ENCODE results near the gene PIAS1. TPM values are rescaled to one million over a fixed set of nuclear protein-coding genes. Genes with fewer than 3 reads are reported as not detected.
A peak's percentile ranks its signal among the peaks of the same experiment; 100 is the strongest.

The PIAS1 gene
- total RNA-seq, 1 experiment from 2014 or later = 25.9 TPM

DNA sequence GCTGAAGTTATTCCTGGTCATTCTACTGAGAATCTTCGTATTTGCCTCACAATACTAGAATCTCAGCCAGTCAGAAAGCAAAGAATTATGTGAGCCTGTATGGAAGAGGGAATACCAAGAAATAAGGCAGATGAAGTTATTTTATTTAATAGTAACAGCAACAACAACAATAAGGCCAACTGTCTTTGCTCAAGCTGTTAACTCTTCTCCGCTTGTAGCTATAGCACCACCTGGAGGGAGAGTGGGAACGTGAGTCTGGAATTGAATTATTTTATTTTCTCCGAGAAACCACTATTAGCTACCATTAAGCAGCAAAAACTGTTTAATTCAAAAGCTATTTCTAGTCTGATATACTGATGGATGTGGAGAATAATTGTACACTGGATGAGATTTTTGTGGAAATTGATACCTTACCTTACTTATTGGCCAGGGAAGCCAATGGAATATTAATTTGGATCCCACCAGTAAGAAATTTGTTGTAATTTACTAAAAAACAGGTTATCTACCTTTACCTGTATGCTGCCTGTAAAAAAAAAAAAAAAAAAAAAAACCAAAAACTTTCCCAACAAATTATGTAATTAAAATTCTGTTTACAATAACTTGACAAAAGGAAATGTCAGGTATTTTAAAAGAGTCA lies 100.9 kb downstream of the PIAS1 start:
- peak; percentile 84 for TF ChIP-seq RAD21 (IDR thresholded peaks at IDR 0.05; ENCODE audit: low read depth)
- TF ChIP-seq MAX (IDR thresholded peaks at IDR 0.05) = no peak
- TF ChIP-seq, protein P1, sequence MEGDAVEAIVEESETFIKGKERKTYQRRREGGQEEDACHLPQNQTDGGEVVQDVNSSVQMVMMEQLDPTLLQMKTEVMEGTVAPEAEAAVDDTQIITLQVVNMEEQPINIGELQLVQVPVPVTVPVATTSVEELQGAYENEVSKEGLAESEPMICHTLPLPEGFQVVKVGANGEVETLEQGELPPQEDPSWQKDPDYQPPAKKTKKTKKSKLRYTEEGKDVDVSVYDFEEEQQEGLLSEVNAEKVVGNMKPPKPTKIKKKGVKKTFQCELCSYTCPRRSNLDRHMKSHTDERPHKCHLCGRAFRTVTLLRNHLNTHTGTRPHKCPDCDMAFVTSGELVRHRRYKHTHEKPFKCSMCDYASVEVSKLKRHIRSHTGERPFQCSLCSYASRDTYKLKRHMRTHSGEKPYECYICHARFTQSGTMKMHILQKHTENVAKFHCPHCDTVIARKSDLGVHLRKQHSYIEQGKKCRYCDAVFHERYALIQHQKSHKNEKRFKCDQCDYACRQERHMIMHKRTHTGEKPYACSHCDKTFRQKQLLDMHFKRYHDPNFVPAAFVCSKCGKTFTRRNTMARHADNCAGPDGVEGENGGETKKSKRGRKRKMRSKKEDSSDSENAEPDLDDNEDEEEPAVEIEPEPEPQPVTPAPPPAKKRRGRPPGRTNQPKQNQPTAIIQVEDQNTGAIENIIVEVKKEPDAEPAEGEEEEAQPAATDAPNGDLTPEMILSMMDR (IDR thresholded peaks at IDR 0.05 in 2 of 3, conservative IDR thresholded peaks at IDR 0.05 in 1 of 3; ENCODE audit: borderline replicate concordance in 1 of 3, insufficient read depth in 1 of 3, low read depth in 2 of 3, low read length in 2 of 3) = peak; percentile 71 to 84 (median 76); a peak in 5 of 6 replicates
- no peak overlapping the region for H3K4me2 ChIP-seq (ENCODE audit: low read length)
- H4K20me1 ChIP-seq (ENCODE audit: insufficient read depth) = no peaks in the 10 kb centered on the region
- RAD21 ChIA-PET (ENCODE audit: low non-redundant PET in 1 of 2, low total read pairs in 2 of 2, uncharacterized antibody in 2 of 2, unreplicated experiment in 2 of 2) = interaction anchor here (0.7 to 2.6 kb wide), 2 partner anchors 292 to 1208 kb away, joined by 3 to 11 read pairs; no protein-coding TSS in a partner anchor
- H3K9me2 ChIP-seq (ENCODE audit: insufficient read depth) = no peaks in the 10 kb centered on the region
- H3K4me3 ChIP-seq (replicated peaks in 1 of 2; ENCODE audit: low read depth in 1 of 2, low read length in 2 of 2) = no peak overlapping the region
- no peaks in the 10 kb centered on the region for H3K27me3 ChIP-seq (ENCODE audit: insufficient read depth, low read length)
- POLR2A ChIA-PET = no interaction called here
- intact Hi-C loops (cut with micrococcal nuclease) = loop anchor here (1.0 kb wide), 1 partner anchor 292 kb away; no protein-coding TSS in a partner anchor
- H3K27ac ChIP-seq (ENCODE audit: low read depth, low read length) = no peak overlapping the region
- CTCF ChIA-PET = interaction anchor here (0.6 to 2.2 kb wide), 16 partner anchors 9 to 294 kb away, joined by 3 to 40 read pairs (median 4); no protein-coding TSS in a partner anchor
- peak; percentile 72 for ATAC-seq
- H3K4me1 ChIP-seq (ENCODE audit: control insufficient read depth in 1 of 2, insufficient read depth in 2 of 2, low read length in 2 of 2) = no peaks in the 10 kb centered on the region
- no peaks in the 10 kb centered on the region for H3K36me3 ChIP-seq (ENCODE audit: control insufficient read depth in 1 of 2, insufficient read depth in 2 of 2, low read length in 2 of 2)
- H3K79me2 ChIP-seq (ENCODE audit: insufficient read depth, low read length) = no peaks in the 10 kb centered on the region
- BruUV-seq (replicated peaks) = no TSS peak
- DNase-seq (ENCODE audit: low read depth, low spot score) = peak; percentile 27
- H3K9me3 ChIP-seq (ENCODE audit: control insufficient read depth in 1 of 2, insufficient read depth in 1 of 2, low read depth in 1 of 2, low read length in 2 of 2) = no peaks in the 10 kb centered on the region
- no peak overlapping the region for H2AFZ ChIP-seq (ENCODE audit: low read depth, low read length, poor library complexity, severe bottlenecking)
- H3K9ac ChIP-seq (ENCODE audit: low read length) = no peak overlapping the region

DNA sequence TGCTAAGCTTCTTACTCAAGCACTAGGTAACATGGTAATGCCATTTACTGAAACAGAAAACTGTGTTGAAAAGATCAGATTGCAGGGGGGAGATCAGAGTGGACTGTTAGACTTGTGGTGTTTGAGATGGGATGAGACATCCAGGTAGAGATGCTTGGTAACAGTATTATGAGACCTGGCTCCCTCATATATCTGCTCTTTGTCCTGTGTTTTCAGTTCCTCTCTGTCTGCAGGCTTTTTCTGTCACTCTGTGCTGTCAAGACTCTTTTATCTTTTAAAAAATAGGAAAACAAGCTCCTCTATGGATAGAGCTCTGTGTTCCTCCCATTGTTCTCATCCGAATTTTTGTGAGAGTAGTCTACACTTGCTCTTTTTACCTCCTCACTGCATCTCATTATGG lies 103.0 kb downstream of the PIAS1 start:
- POLR2A ChIA-PET = no interaction called here
- TF ChIP-seq MAX (IDR thresholded peaks at IDR 0.05) (no peak), ZBTB33 (IDR thresholded peaks at IDR 0.05; ENCODE audit: extremely low read depth, insufficient replicate concordance, low read length) (no peak), CBX3 (IDR thresholded peaks at IDR 0.05; ENCODE audit: low read depth) (no peak), SRF (IDR thresholded peaks at IDR 0.05; ENCODE audit: low read depth) (no peak), ATF3 (IDR thresholded peaks at IDR 0.05) (no peak), FOSL1 (IDR thresholded peaks at IDR 0.05; ENCODE audit: low read depth) (no peak), SIN3A (IDR thresholded peaks at IDR 0.05; ENCODE audit: low read depth) (no peak), POLR2AphosphoS5 (IDR thresholded peaks at IDR 0.05; ENCODE audit: low read depth, low read length) (no peak), ELF1 (IDR thresholded peaks at IDR 0.05; ENCODE audit: borderline replicate concordance, low read depth) (no peak)

More for the DNA sequence above, 103.0 kb downstream of the PIAS1 start:
- no peak for ATAC-seq
- DNase-seq (ENCODE audit: low read depth, low spot score) = no peak
- BruUV-seq (replicated peaks) = no TSS peak
- H2AFZ ChIP-seq (ENCODE audit: low read depth, low read length, poor library complexity, severe bottlenecking) = no peak overlapping the region
- ChIA-PET RAD21 (ENCODE audit: low non-redundant PET in 1 of 2, low total read pairs in 2 of 2, uncharacterized antibody in 2 of 2, unreplicated experiment in 2 of 2) (no interaction called here), CTCF (interaction anchor here (0.7 kb wide), 1 partner anchor 294 kb away, joined by 3 read pairs; no protein-coding TSS in a partner anchor)
- no peaks in the 10 kb centered on the region for H3K9me3 ChIP-seq (ENCODE audit: control insufficient read depth in 1 of 2, insufficient read depth in 1 of 2, low read depth in 1 of 2, low read length in 2 of 2)
- H4K20me1 ChIP-seq (ENCODE audit: insufficient read depth) = no peaks in the 10 kb centered on the region
- H3K36me3 ChIP-seq (ENCODE audit: control insufficient read depth in 1 of 2, insufficient read depth in 2 of 2, low read length in 2 of 2) = no peaks in the 10 kb centered on the region
- no peak overlapping the region for H3K27ac ChIP-seq (ENCODE audit: low read depth, low read length)
- intact Hi-C loops (cut with micrococcal nuclease) = no loop called here
- no peaks in the 10 kb centered on the region for H3K27me3 ChIP-seq (ENCODE audit: insufficient read depth, low read length)
- H3K4me3 ChIP-seq (replicated peaks in 1 of 2; ENCODE audit: low read depth in 1 of 2, low read length in 2 of 2) = no peak overlapping the region
- no peaks in the 10 kb centered on the region for H3K9me2 ChIP-seq (ENCODE audit: insufficient read depth)
- H3K79me2 ChIP-seq (ENCODE audit: insufficient read depth, low read length) = no peaks in the 10 kb centered on the region
- no peak overlapping the region for H3K4me2 ChIP-seq (ENCODE audit: low read length)
- no peaks in the 10 kb centered on the region for H3K4me1 ChIP-seq (ENCODE audit: control insufficient read depth in 1 of 2, insufficient read depth in 2 of 2, low read length in 2 of 2)
- H3K9ac ChIP-seq (ENCODE audit: low read length) = no peak overlapping the region

All from HCT116 (cell line).